Mucosa of stomach (tissue), 1 donor: Measurements from ENCODE around the gene MIER2.
"Not testable (repeated sequence)": the region's sequence is repeated elsewhere in the genome, so short reads cannot be mapped to it uniquely, and the experiment has no call there.

ENCODE experiments used
- H3K27me3 ChIP-seq: one replicate; pipeline ENCODE4 v1.7.0; 2013; ENCODE audit warnings: mild to moderate bottlenecking, low read length; ENCODE audit not compliant: control insufficient read depth, insufficient read depth
- H3K36me3 ChIP-seq: one replicate; pipeline ENCODE4 v1.7.0; 2013; ENCODE audit warnings: low read length; ENCODE audit not compliant: control insufficient read depth, insufficient read depth
- H3K4me1 ChIP-seq: one replicate; pipeline ENCODE4 v1.7.0; 2013; ENCODE audit warnings: mild to moderate bottlenecking, low read length; ENCODE audit not compliant: control insufficient read depth, insufficient read depth
- H3K4me3 ChIP-seq: one replicate; pipeline ENCODE4 v1.7.0; 2013; ENCODE audit warnings: low read length
- H3K9ac ChIP-seq: one replicate; pipeline ENCODE4 v1.7.0; 2013; ENCODE audit warnings: mild to moderate bottlenecking, low read length, moderate library complexity
- H3K9me3 ChIP-seq: one replicate; pipeline ENCODE4 v1.7.0; 2013; ENCODE audit warnings: mild to moderate bottlenecking, low read length, moderate library complexity; ENCODE audit not compliant: control insufficient read depth
- donor health status: Pancreatic carcinoma.

The MIER2 gene, protein sequence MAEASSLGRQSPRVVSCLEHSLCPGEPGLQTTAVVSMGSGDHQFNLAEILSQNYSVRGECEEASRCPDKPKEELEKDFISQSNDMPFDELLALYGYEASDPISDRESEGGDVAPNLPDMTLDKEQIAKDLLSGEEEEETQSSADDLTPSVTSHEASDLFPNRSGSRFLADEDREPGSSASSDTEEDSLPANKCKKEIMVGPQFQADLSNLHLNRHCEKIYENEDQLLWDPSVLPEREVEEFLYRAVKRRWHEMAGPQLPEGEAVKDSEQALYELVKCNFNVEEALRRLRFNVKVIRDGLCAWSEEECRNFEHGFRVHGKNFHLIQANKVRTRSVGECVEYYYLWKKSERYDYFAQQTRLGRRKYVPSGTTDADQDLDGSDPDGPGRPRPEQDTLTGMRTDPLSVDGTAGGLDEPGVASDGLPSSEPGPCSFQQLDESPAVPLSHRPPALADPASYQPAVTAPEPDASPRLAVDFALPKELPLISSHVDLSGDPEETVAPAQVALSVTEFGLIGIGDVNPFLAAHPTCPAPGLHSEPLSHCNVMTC

DNA sequence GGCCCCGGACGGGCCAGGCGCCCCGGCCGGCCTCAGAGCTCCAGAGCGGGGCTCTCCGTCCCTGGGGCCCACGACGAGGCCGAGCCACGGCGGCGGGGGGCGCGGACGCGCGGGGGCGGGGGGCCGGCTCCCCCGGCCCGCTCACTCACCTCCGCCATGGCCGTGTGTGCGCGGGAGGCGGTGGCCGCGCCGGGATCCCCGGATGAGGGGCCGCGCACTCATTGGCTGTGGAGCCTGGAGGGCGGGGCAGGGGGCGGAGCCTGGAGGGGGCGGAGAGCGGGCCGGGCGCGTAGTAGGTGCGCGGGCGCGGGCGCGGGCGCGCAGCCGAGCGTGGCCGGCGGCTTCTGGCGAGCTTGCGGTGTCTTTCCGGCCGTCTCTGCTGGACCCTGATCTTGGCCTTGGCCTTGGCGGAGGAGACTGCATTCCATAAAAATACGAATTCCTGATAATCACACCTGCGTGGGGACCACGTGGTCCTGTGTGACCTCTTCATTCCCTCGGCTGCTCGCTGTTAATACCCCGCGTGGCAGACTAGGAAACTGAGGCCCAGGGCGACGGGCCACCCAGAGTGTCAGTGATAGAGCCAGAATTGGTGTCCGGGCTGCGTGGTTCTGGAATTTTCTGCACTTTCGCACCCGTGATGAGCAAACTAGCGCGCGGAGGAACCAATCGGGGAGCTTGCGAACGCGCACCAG is at the start of gene MIER2:
TSS of gene MIER2 (minus strand) at position 172 of the 695 bp plus-strand sequence. CDS start at position 158, 14 bp downstream.
- H3K36me3 ChIP-seq: no peaks in the 10 kb centered on the region
- H3K9me3 ChIP-seq: no peaks in the 10 kb centered on the region
- H3K9ac ChIP-seq: peak within 1 kb of the TSS; percentile 73
- peaks cover 29% of the 10 kb centered on the region for H3K4me1 ChIP-seq
- peak within 1 kb of the TSS; percentile 63 for H3K4me3 ChIP-seq
- no peaks in the 10 kb centered on the region for H3K27me3 ChIP-seq

DNA sequence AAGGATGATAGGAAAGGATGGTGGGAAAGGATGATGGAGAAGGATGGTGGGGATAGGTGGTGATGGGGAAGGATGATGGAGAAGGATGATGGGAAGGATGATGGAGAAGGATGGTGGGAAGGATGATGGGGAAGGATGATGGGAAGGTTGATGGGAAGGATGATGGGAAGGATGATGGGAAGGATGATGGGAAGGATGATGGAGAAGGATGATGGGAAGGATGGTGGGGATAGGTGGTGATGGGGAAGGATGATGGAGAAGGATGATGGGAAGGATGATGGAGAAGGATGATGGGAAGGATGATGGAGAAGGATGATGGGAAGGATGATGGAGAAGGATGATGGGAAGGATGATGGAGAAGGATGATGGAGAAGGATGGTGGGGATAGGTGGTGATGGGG is 49.0 kb upstream of the MIER2 start:
- H3K27me3 ChIP-seq, H3K9me3 ChIP-seq, H3K36me3 ChIP-seq, H3K4me1 ChIP-seq, H3K4me3 ChIP-seq, H3K9ac ChIP-seq: not testable (repeated sequence)

DNA sequence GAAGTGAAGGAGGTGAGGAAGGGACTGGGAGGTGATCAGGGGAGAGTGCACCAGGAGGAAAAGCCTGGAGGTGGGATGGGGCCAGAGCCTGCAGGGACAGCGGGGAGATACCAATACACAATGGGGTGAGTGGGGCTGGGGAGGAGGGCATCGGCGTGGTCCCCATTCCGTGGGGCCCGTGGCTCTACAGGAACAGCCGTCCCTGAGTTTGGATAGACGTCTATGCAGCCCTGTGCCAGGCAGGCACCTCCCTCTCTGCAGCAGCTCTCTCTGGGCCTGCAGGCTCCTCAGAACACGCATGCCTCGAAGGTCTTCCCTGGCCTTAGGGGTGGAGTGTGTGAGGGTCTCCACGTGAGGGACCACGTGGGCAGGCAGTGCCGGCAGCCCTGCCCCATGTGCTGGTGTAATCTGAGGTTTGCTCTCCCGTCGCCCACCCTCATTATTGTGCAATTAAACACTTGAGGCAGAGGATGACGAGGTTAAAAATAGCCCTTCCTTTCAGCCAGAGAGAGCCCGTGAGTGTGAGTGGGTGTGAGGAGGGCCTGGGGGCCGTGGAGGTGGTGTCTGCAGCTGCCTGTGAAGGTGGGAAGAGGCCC is 47.9 kb upstream of the MIER2 start:
- no peaks in the 10 kb centered on the region for H3K4me1 ChIP-seq
- H3K36me3 ChIP-seq: no peaks in the 10 kb centered on the region
- peaks cover 7% of the 10 kb centered on the region for H3K27me3 ChIP-seq
- no peaks in the 10 kb centered on the region for H3K9me3 ChIP-seq
- H3K4me3 ChIP-seq: no peak overlapping the region
- H3K9ac ChIP-seq: no peak overlapping the region

DNA sequence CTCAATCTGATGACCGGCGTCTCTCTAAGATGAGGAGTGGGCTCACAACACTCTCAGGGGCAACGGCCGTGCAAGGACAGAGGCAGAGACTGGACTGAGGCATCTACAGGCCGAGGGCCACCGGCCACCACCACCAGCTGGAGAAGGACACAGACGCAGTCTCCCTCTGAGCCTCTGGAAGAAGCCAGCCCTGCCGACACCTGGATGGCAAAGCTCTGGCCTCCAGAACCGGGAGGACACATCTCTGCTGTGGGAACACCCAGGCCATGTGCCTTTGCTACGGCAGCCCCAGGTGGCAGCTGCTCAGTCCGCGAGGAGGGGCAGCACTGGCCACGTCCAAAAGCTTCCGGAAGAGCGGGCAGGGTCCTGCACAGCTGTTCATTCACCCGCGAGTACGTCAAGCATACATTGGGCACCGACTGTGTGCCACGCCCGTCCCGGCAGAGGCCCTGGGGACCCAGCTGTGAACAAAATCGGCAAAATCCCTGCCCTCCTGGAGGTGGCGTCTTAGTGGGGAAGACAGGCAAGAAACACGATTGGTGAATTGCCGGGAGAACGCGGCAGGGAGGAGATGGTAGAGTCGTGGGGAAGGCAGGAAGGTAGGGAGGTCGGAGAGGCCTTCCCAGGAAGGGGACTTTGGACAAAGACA is 47.3 kb upstream of the MIER2 start:
- Histone ChIP-seq H3K4me1 (no peaks in the 10 kb centered on the region), H3K9me3 (no peaks in the 10 kb centered on the region), H3K9ac (no peak overlapping the region), H3K36me3 (no peaks in the 10 kb centered on the region), H3K27me3 (peaks cover 8% of the 10 kb centered on the region), H3K4me3 (no peak overlapping the region)

DNA sequence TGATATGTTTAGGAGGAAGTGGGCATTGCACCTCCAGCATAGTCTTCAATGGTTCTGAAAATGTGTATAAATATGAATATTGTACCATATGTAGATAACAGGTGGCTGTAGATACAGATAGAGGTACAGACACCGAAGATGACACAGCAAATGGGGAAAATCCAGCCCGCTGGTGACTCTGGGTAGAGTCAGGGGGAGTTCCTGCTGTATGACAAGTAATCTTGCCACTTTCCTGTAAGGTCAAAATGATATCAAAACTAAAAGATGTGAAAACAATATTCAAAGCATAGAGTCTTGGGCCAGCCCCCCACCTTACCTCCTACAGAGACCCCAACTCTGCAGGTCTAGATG is 46.6 kb upstream of the MIER2 start:
- peaks cover 8% of the 10 kb centered on the region for H3K27me3 ChIP-seq
- no peaks in the 10 kb centered on the region for H3K4me1 ChIP-seq
- H3K36me3 ChIP-seq: no peaks in the 10 kb centered on the region
- no peaks in the 10 kb centered on the region for H3K9me3 ChIP-seq
- H3K9ac ChIP-seq: no peak overlapping the region
- no peak overlapping the region for H3K4me3 ChIP-seq

DNA sequence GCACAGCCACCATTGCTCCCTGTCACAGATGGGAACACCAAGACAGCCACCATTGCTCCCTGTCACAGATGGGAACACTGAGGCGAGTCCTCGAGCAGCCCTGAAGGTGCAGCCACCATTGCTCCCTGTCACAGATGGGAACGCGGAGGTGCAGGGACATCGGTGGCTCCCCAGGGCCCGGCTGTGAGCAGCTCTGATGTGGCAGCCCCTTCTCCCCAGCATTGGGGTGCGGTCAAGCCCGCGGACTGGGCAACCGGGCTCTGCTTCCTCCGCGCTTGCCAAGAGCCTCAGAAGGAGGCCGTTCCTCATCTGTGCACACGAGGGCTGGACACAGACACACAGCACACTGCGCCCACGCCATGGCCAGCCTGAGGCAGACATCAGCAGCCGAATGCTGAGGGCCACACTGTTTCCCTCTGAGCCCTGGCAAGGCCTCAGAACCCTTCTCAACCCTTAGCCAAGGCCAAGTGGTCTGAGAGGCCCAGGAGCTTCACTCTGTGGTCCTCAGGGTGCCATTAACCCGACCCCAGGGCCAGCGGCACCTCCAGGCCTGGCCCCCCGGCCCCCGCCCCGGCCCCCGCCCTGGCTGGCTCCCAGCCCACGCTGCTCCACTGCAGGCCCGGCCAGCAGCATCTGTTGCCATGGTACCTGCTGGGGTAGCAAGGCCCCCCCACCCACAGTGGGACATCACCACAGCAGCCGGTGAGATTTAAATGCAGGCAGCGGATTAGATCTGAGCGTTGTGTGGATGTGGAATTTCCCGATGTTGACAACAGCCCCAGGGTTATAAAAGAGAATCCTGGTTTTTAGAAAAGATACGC is 46.0 kb upstream of the MIER2 start:
- peaks cover 10% of the 10 kb centered on the region for H3K27me3 ChIP-seq
- no peaks in the 10 kb centered on the region for H3K9me3 ChIP-seq
- no peaks in the 10 kb centered on the region for H3K36me3 ChIP-seq
- no peak overlapping the region for H3K4me3 ChIP-seq
- H3K9ac ChIP-seq: no peak overlapping the region
- H3K4me1 ChIP-seq: no peaks in the 10 kb centered on the region

DNA sequence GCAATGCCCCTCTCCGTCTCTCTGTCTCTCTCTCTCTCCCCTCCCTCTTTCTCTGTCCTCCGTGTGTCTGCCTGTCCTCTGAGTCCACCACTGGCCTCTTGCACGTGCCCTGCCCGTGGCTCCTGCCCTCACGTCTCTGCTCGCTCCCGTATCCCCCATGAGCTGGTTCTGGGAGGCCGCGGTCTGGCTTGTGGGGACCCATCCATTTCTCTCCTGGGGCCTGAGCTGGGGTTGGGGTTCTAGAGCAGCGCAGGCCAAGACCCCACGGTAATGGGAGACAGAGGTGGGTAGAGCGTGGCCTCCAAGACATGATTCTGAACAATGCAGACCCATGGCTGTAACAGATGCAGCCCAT is 45.3 kb upstream of the MIER2 start:
- no peaks in the 10 kb centered on the region for H3K36me3 ChIP-seq
- H3K4me1 ChIP-seq: no peaks in the 10 kb centered on the region
- peaks cover 13% of the 10 kb centered on the region for H3K27me3 ChIP-seq
- no peaks in the 10 kb centered on the region for H3K9me3 ChIP-seq
- no peak overlapping the region for H3K4me3 ChIP-seq
- no peak overlapping the region for H3K9ac ChIP-seq

DNA sequence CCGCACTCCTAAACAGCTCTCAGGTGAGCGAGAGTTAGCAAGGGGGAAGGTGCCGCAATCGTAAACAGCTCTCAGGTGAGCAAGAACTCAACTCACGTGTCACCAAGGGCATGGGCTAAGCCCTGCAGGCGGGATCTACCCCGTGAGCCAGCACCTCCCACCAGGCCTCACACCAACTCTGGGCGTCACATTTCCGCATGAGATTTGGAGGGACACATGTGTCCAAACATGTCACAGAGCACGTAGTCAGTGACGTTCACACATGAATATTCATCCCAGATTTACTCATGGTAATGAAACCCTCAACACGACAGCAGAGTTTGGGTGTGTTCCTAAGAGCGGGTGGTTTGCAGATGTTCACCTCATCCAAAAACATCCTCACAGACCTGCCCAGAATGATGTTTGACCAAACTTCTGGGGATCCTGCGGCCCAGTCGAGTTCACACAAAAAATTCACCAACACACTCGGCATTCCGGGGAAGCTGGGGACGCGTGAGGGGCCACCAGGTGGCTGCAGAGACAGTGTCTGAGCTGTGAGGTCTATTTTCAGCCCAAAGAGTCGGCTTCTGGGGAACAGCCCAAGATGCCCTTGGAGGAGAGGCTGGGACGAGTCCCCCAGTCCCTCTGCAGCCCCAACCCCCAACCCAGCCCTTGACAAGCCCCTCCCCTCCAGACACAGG is 44.8 kb upstream of the MIER2 start:
- Histone ChIP-seq H3K4me1 (no peaks in the 10 kb centered on the region), H3K9ac (no peak overlapping the region), H3K36me3 (no peaks in the 10 kb centered on the region), H3K9me3 (no peaks in the 10 kb centered on the region), H3K4me3 (no peak overlapping the region), H3K27me3 (peaks cover 18% of the 10 kb centered on the region)

DNA sequence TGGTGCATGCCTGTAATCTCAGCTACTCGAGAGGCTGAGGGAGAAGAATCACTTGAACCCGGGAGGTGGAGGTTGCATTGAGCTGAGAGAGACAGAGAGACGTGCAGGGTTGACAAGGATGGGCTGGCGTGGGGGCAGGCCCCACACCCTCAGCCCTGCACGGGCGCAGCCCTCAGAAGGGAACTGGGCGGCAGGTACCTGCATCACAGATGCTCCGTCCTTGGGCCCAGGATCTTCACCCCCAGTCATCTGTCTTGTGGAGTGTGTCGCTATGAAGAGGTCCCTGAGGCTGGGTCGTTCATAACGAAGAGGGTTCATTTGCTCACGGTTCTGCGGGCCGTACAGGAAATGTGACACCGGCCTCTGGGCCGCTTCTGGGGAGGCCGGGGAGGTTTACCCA is 44.1 kb upstream of the MIER2 start:
- Histone ChIP-seq H3K9ac (no peak overlapping the region), H3K36me3 (no peaks in the 10 kb centered on the region), H3K27me3 (peaks cover 25% of the 10 kb centered on the region), H3K4me3 (no peak overlapping the region), H3K9me3 (no peaks in the 10 kb centered on the region), H3K4me1 (no peaks in the 10 kb centered on the region)

DNA sequence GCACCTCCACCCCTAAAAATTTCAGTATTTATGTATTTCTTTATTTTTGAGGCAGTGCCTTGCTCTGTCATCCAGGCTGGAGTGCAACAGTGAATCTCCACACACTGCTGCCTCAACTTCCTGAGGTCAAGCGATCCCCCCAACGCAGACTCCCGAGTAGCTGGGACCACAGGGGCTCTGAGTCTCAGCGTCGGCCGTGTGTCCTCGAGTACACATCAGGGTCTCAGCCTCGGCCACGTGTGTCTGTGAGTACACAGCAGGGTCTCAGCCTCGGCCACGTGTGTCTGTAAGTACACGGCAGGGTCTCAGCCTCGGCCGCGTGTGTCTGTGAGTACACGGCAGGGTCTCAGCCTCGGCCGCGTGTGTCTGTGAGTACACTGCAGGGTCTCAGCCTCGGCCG is 43.2 kb upstream of the MIER2 start:
- Histone ChIP-seq H3K36me3 (no peaks in the 10 kb centered on the region), H3K27me3 (peaks cover 34% of the 10 kb centered on the region), H3K4me3 (no peak overlapping the region), H3K9me3 (no peaks in the 10 kb centered on the region), H3K4me1 (no peaks in the 10 kb centered on the region), H3K9ac (no peak overlapping the region)
